CD4-positive, alpha-beta T cell treated with Interleukin-2 at 100 ng/mL for 4 hours (primary cell): ENCODE measurements around the gene KCNE4.

ENCODE experiments used
- DNase-seq: peaks from one replicate; pipeline ENCODE4 v3.0.0-alpha.2; 2020; ENCODE audit warnings: low spot score

The KCNE4 gene

GRCh38 chr2:223041527-223042109 is 10.4 kb upstream of the KCNE4 start:
- no peak for DNase-seq

DNA sequence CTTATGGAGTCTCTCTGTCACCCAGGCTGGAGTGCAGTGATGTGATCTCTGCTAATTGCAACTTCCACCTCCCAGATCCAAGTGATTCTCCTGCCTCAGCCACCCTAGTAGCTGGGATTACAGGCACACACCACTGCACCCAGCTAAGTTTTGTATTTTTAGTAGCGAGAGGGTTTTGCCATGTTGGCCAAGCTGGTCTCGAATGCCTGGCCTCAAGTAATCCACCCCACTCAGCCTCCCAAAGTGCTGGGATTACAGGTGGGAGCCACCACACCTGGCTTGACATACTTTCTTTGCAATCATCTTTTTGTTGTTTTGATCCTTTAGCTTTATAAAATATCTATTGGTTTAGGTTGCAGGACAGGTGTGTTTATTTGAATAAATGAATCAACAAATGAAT is 9.7 kb upstream of the KCNE4 start:
- no peak for DNase-seq

DNA sequence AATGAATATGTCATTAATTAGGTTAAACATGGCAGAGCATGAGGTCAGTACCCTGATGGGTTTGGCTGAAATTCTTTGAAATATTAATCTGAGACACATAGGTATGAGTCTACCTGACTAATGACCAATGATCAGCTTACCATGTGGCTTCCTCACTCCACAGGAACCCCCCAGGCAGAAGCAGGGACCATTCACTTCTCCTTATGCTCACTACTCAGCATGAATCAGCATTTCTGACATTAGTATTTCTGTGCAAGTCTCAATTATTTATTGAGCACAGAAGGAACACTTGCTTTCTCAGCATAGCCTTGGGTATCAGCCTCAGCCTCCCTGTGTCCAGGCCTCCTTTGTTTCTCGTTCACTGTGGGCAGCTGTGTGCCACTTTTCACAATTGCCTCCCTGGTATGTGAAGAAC is 9.3 kb upstream of the KCNE4 start:
- no peak for DNase-seq

DNA sequence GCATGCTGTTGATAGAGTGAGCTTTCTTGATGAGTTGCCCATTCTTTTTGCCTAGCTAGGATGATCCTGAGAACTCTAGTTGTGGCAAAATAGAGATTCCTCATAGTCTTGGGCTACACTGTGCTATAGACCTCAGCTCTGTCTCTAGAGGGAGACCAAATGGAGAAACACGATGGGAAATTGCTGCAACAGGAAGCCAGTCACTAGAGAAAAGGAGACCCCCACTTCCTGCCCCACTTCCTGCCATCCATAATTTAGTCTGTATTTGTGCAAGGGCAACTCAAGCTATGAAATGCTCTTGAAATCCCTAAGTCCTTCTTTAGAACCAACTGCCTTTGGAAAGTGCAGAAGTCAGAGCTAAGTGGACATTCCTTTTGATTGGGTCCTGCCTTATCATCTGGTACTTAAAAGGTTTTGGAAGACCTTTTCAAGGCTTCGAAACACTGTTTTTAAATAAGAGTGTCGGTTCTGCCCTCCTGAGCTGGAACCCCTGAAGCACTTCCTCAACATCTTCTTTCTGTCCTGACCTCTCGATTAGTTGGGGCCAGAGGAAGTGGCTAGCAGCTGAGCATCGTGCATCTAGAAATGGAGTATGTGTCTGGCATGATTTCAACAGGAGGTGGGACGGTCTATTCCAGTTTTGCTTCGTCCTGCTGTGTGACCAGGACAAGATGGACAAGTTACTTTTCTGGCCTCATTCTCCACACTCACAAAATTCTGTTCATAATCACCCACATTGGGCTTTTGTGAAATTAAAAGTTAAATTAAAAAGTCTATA is 8.6 kb upstream of the KCNE4 start:
- no peak for DNase-seq

DNA sequence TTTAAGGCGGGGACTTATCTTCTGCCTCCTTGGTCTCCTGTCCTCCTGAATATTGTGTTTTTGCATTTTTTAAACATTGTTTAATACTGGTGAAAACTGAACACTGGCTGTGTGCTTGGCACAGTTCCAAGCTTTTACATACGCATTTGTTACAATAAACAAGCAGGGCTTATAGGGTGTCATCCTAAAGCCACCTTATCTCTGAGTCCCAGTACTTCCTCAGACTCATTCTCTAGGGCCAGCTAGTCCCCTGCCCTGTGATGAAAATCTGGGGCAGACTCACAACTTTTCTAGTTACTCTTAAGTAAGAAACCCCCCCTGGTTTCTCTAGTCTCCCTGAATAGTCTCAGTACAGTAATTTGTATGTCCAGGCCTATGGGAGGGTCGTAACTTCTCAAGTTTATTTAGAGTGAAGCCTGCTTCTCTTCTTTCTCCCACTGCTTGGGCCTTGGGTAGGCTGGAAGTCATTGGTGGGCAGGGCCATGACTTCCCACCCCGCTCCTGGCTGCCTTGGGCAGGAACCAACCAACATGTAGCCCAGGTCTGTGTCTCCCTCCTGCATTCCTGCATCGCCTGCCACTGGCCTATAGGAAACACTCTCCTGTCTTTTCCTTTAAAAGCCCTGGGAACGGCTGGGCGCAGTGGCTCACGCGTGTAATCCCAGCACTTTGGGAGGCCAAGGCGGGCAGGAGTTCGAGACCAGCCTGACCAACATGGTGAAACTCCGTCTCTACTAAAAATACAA is 7.7 kb upstream of the KCNE4 start:
- DNase-seq, result no peak

GRCh38 chr2:223044916-223045700 is 6.9 kb upstream of the KCNE4 start:
- no peak for DNase-seq

DNA sequence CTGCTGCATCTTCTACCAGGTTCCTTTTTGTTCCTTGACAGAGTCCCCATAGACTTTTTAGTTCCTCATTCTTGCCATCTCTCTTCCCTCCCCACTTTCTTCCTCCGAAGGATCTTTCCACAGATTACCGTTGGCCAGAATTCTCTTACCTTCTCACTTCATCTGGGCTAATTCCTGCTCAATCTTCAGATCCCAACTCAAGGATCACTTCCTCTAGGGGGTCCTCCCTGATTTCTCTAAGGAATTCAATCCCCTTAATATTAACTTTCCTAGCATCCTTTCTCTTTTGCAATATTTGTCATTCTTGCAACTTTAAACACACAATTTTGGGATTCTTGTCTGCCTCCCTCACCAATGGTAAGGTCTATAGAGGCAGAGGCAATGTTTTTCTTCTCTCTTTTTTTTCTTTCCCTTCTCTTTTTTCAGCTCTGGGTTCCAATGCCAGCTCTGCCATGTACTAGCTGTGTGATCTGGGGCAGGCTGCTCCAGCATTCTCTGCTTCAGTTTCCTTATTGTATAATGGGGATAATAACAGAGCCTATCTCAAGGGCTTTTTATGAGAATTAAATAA is 5.4 kb upstream of the KCNE4 start:
- no peak for DNase-seq

- DNase-seq, result no peak
Observed at GRCh38 chr2:223047260-223047761, 4.7 kb upstream of the KCNE4 start.

GRCh38 chr2:223048519-223048918 is 3.5 kb upstream of the KCNE4 start:
- no peak for DNase-seq

DNA sequence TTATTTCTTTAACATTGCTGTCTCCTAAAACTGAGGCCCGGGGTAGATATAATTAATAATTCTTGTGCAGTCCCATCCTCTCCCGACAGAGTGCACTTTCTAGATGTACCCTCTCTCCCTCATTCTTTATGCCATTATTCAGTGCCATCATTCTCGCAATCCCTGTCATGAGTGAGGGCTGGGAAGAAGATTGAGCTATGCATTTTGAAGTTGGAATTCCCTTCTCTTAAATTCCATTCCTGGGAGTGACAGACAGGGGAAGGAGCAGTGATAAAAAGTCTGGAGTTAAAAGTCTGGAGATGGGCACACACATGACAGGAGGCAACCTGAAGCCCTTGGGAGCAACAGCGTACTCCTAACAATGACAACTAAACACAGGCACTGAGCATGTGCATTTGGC is 2.6 kb upstream of the KCNE4 start:
- DNase-seq, result no peak

DNA sequence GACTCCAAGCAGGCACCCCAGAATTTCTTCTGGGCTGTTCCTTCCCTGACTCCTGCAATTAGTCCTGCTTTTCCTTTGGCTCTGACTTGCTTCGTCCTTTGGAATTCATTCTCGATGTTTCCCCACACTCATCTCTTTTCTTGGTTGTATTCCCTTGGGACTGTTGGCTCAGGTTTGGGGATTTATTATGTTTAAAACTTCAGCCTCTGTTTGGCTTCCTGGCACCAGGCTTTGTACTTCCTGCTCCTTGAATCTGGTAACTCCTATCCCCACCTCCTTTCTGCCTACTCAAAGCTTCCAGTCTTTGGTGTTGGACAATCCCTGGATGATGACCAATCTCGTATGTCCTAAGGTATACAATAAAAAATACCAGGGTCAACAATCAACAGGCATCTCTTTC is 1.8 kb upstream of the KCNE4 start:
- no peak for DNase-seq

DNA sequence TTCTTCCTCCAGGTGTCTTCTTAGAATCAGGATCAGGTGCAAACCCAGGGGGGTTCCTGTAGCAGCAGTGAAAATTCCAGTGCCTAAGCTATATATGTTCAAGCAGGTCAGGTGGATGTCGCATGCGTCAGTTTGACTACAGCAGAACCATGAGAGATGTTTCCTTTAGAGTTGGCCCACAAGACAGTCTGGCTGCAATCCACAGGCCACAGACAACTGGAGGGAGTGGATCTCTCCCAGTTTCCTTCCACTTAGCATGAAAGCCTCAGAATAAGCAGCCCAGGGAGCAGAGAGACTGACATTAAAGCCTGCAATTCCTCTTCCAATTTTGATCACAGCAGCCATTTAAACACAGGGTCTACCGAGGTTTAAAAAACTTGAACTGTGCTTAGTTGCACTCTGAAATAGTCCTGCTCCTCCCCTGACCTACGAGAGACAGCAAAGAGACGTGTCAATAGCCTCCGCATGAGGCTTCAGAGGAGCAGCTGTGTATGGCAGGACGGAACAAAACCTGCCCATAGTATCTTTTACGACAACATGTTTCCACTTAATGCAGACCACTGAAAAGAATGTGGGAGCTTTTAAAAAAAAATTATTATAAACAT is 988 bp upstream of the KCNE4 start:
- DNase-seq, result no peak

GRCh38 chr2:223052548-223053483 is 826 bp downstream of the KCNE4 start:
- DNase-seq, result no peak

DNA sequence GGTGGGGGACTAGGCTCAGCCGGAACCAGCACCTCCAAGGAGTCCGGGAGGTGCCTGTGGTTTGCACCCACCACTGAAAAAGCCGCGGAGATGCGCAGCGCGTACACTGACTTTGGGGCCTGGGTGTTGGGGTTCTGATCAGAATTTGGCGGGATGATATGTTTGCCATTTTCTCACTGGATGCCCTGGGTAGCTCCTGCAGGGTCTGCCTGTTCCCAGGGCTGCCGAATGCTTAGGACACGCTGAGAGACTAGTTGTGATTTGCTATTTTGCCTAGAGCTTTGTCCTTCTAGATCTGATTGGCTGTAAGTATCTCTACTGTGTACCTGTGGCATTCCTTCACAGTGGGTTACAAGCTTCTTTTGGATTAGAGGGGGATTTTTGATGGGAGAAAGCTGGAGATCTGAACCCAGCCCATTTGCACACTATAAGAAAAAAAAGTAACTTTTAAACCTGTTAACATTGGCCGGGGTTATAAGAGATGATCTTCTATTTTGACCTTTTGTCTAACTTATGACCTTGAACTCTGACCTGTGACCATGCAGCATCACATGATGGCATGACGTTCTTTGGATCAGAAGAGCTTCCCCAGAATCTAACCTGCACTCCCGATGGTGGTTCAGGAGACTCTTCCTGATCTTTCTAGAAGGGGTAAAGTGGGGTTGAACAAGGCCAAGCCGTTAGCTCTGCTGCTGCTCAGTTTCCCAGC is 1.6 kb downstream of the KCNE4 start:
- DNase-seq, result no peak

- no peak for DNase-seq
Observed at GRCh38 chr2:223054193-223054781, 2.3 kb downstream of the KCNE4 start.

- DNase-seq, result no peak
Observed at GRCh38 chr2:223055140-223055539, 3.1 kb downstream of the KCNE4 start.

DNA sequence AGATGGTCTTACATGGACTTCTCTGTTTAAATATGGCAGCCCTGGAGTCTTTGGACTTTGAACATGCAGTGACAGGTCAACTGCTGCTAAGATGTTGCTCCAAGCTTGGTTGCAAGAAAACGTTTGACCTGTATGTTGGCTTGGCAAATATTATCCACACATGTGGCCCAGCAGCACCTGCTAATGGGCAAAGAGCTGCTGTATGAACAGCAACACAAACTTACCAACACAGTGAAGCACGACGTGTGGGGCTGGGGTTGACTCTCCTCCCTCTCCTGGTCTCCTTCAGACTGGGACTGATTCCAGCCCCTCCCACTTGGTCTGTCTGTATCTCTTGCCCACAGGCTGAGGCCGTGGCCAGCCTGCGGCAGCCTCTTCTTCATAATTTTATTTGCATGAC is 3.8 kb downstream of the KCNE4 start:
- no peak for DNase-seq

DNA sequence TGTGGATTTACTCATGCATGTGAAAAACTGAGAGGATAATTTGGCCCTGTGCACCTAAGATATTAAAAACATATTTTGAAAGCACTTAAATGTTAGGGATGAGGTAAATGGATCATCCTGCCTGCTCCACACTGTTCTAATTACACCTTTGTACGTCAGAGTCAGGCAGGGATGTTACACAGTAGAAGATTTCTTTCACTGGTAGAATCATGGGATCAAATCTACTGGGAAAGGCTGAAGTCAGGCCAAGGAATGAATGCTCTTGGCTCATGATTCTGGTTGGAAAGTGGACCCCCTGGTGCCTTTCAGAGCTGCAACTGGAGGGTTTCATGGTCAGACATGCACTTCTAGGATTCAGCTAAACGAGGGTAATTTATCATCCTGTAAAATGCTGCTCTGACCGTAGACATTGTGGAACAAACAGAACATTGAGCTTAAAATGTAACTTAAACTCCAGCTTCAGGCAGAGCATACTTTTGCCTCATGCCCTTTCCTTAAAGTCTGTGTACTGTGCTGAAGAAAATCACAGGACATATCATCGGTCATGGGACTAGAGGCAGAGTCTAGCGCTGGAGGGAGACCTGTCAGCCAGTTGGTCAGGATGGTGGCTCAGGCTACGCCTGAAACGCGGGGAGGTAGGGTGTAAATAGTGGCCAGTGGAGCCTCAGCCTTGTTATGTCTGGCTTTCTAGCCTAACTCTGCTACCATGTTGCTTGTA is 4.9 kb downstream of the KCNE4 start:
- DNase-seq, result no peak

DNA sequence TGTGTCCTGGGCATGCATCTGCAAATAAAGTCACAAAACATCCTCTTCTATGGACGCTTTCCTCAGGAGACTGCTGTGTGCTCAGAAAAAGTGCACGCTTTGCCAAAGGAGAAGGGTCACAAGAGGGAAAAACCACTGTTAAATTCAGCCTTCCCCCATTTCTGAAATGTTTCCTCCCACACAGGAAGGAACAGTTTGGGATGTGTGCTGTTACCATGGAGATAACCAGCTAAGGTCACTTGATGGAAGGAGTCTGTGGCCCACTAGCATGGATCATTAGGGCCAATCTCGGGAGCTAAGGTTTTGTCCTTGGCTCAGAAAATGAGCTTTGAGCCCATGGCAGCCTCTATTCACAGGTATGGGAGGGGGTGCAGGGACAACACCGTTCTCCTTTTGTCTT is 5.6 kb downstream of the KCNE4 start:
- no peak for DNase-seq
